Rectal smooth muscle tissue (tissue), 1 donor: ENCODE measurements around the gene DHODH.

Source experiments
- H3K27ac ChIP-seq: one replicate; pipeline ENCODE4 v1.7.0; 2013; ENCODE audit warnings: low read depth, low read length, inconsistent platforms
- H3K27me3 ChIP-seq: one replicate; pipeline ENCODE4 v1.7.0; 2013; ENCODE audit warnings: low read length; ENCODE audit not compliant: control insufficient read depth, insufficient read depth
- H3K36me3 ChIP-seq: one replicate; pipeline ENCODE4 v1.7.0; 2013; ENCODE audit warnings: low read length; ENCODE audit not compliant: control insufficient read depth, insufficient read depth
- H3K4me1 ChIP-seq: one replicate; pipeline ENCODE4 v1.7.0; 2013; ENCODE audit warnings: low read length; ENCODE audit not compliant: control insufficient read depth, insufficient read depth
- H3K4me3 ChIP-seq: one replicate; pipeline ENCODE4 v1.7.0; 2013; ENCODE audit warnings: low read length
- H3K9ac ChIP-seq: one replicate; pipeline ENCODE4 v1.7.0; 2013; ENCODE audit warnings: low read length

The DHODH gene

GRCh38 chr16:72021043-72021442, 12.5 kb downstream of the DHODH start:
- Histone ChIP-seq H3K4me3 (no peak overlapping the region), H3K4me1 (no peaks in the 10 kb centered on the region), H3K9ac (no peak overlapping the region), H3K27me3 (no peaks in the 10 kb centered on the region), H3K27ac (no peak overlapping the region), H3K36me3 (peaks cover 13% of the 10 kb centered on the region)

- Histone ChIP-seq H3K4me1 (no peaks in the 10 kb centered on the region), H3K9ac (no peak overlapping the region), H3K27me3 (no peaks in the 10 kb centered on the region), H3K4me3 (no peak overlapping the region), H3K36me3 (peaks cover 13% of the 10 kb centered on the region), H3K27ac (no peak overlapping the region)
Measured at GRCh38 chr16:72022127-72022526, 13.6 kb downstream of the DHODH start.

DNA sequence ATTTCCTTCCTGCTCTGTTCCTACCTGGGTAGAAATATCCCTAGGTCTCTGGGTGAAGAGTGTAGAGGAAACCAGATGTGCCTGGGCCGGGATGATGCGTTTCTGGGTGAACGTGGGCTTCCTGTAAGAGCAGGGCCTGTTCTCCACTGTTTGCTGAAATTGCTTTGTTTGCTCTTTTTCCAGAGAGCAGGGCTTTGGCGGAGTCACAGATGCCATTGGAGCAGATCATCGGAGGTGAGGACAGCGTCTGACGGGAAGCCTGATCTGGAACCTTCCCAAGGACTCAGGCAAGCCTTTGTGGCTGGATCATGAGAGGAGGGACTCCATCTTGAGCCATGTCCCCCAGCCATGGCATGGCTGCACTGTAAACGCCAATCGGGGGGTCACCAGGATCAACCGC, 15.4 kb downstream of the DHODH start:
- Histone ChIP-seq H3K27me3 (no peaks in the 10 kb centered on the region), H3K36me3 (peaks cover 13% of the 10 kb centered on the region), H3K27ac (no peak overlapping the region), H3K4me3 (no peak overlapping the region), H3K4me1 (no peaks in the 10 kb centered on the region), H3K9ac (no peak overlapping the region)

DNA sequence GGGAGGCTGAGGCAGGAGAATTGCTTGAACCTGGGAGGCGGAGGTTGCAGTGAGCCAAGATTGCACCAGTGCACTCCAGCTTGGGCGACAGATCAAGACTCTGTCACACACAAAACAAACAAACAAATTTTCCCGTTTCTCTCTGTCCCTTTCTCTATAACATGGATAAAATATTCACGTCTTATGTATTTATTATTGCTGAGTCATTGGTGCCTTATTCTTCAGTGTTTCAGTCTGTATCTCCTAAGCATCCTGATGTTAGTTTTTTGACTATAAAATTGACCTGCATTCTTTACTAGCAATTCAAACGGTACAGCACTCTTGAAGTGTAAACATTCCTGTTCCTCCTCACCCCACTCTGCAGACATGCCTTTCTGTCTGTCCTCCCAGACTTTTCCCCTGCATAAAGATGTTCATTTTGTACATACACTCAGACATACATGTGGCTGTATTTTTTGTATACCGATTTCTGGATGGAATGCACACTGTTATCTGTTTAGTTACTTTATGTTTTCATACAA, 16.4 kb downstream of the DHODH start:
- Histone ChIP-seq H3K36me3 (peaks cover 13% of the 10 kb centered on the region), H3K4me1 (no peaks in the 10 kb centered on the region), H3K9ac (no peak overlapping the region), H3K27me3 (no peaks in the 10 kb centered on the region), H3K27ac (no peak overlapping the region), H3K4me3 (no peak overlapping the region)

- H3K36me3 ChIP-seq: peaks cover 13% of the 10 kb centered on the region
- no peak overlapping the region for H3K4me3 ChIP-seq
- H3K4me1 ChIP-seq: no peaks in the 10 kb centered on the region
- H3K27me3 ChIP-seq: no peaks in the 10 kb centered on the region
- H3K9ac ChIP-seq: no peak overlapping the region
- no peak overlapping the region for H3K27ac ChIP-seq
Measured at GRCh38 chr16:72025404-72026114, 17.0 kb downstream of the DHODH start.

GRCh38 chr16:72027669-72028378, 19.3 kb downstream of the DHODH start:
- Histone ChIP-seq H3K4me1 (no peaks in the 10 kb centered on the region), H3K4me3 (no peak overlapping the region), H3K9ac (no peak overlapping the region), H3K27ac (no peak overlapping the region), H3K27me3 (no peaks in the 10 kb centered on the region), H3K36me3 (peaks cover 11% of the 10 kb centered on the region)

DNA sequence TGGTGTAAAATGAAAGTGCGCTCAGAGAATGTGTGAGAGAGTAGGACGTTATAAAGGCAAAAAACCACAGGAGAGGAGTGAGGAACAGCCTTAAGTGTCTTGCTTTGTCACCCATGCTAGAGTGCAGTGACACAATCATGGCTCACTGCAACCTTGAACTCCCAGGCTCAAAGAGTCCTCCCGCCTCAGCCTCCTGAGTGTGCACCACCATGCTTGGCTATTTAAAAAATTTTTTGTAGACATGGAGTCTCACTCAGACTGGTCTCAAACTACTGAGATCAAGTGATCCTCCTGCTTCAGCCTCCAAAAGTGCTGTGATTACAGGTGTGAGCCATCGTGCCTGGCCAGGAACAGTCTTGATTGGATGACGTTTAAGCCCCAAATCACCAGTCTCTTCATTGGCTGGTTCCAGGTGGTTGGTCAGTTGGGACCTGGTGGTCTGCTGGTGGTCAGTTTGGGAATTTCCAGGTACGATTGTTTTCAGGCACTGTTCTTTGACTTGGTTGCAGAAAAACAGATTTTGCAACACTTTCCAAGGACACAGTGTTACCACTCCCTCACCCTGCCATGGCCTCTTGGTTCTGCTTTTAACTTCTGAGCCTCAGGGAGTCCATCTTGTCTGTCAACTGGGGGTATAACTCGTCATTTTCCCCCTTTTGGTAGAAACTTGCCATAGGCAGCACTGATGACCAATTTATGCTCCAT, 21.2 kb downstream of the DHODH start:
- no peak overlapping the region for H3K4me3 ChIP-seq
- H3K36me3 ChIP-seq: peaks cover 4% of the 10 kb centered on the region
- no peak overlapping the region for H3K27ac ChIP-seq
- no peak overlapping the region for H3K9ac ChIP-seq
- no peaks in the 10 kb centered on the region for H3K27me3 ChIP-seq
- no peaks in the 10 kb centered on the region for H3K4me1 ChIP-seq

DNA sequence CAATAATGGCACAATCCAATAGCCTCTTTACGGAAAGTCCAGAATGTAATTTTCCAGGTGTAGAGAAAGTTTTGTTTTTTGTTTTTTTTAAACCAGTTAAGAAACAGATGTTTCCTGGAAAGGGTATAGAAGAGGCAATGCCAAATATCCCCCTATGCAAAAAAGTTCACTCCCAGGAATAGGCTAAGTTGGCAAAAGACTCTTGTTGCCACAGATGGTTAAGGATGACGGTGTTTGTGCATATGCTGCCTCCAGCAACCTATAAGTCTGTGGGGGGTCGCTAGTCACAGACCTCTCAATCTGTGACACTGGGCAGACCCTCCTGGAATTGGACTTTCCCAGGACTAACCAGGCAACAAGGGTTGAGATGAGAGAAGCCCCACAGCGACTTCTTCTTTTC, 24.9 kb downstream of the DHODH start:
- no peak overlapping the region for H3K4me3 ChIP-seq
- no peaks in the 10 kb centered on the region for H3K27me3 ChIP-seq
- no peaks in the 10 kb centered on the region for H3K36me3 ChIP-seq
- no peaks in the 10 kb centered on the region for H3K4me1 ChIP-seq
- no peak overlapping the region for H3K27ac ChIP-seq
- no peak overlapping the region for H3K9ac ChIP-seq

DNA sequence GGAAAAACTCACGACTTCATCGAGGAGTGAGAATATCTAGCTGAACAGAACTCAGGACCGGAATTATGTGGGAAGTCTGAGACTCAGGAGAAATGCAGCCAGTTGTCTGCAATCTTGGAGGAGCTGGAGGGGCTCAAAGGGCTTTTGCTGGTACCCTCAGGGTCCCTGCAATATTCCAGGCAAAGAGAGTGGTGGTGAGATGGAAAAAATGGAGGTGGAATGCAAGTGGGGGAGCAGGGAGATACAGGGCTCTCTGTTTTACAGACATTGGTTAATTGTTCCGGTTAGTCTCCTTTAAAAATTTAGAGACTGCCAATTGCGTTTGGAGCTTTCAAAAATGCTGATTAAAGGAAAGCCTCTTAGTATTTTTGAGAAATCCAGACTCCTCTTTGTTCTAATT, 27.6 kb downstream of the DHODH start:
- H3K4me1 ChIP-seq: no peaks in the 10 kb centered on the region
- no peak overlapping the region for H3K27ac ChIP-seq
- no peaks in the 10 kb centered on the region for H3K27me3 ChIP-seq
- H3K36me3 ChIP-seq: no peaks in the 10 kb centered on the region
- H3K4me3 ChIP-seq: no peak overlapping the region
- no peak overlapping the region for H3K9ac ChIP-seq

DNA sequence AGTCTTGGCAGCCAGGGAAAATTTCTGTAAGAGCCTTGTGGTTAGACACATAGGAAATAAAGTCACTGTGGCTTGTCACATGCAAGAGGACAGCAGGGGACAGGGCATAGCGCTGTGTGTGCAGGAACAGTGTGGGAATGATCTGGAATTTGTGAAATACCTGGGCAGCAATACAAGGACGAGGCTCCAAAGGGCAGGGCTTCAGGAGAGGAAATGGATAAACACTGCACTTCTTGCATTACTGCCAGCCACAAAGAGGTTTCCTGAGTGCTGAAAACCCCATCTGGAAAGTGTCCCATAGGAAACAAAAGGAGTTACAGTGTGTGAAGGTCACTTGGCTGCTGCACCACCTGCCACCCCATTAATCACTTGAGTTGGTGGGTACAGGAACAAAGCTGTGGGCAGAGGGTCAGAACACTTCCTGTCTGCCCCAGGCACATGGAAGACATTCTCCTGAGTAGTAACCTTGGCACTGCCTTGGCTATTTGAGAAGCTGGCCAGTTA, 33.7 kb downstream of the DHODH start:
- Histone ChIP-seq H3K4me3 (no peak overlapping the region), H3K4me1 (no peaks in the 10 kb centered on the region), H3K36me3 (no peaks in the 10 kb centered on the region), H3K9ac (no peak overlapping the region), H3K27me3 (no peaks in the 10 kb centered on the region), H3K27ac (no peak overlapping the region)

GRCh38 chr16:72043058-72043457, 34.5 kb downstream of the DHODH start:
- Histone ChIP-seq H3K36me3 (no peaks in the 10 kb centered on the region), H3K27me3 (no peaks in the 10 kb centered on the region), H3K27ac (no peak overlapping the region), H3K4me1 (no peaks in the 10 kb centered on the region), H3K9ac (no peak overlapping the region), H3K4me3 (no peak overlapping the region)

DNA sequence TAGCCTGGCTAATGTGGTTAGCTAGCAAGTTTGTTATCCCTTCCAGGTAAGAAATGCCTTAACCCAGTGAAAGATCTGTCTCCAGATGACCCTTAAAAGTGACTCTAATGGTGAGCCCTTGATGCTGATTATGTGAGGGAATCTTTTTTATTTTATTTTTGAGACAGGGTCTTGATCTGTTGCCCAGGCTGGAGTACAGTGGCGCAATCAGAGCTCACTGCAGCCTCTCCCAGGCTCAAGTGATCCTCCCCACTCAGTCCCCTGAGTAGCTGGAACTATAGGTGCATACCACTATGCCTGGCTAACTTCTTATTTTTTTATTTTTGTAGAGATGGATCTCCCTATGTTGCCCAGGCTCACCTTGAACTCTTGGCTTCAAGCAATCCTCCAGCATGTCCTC, 35.0 kb downstream of the DHODH start:
- Histone ChIP-seq H3K4me1 (no peaks in the 10 kb centered on the region), H3K36me3 (no peaks in the 10 kb centered on the region), H3K27ac (no peak overlapping the region), H3K4me3 (no peak overlapping the region), H3K9ac (no peak overlapping the region), H3K27me3 (no peaks in the 10 kb centered on the region)
